Parathyroid adenoma (tissue), 2 donors: Measurements from ENCODE around the gene TTC13.

Experiments used
- H2AFZ ChIP-seq: fragments of 300-600 bp; sonication (generic); one replicate; pipeline ENCODE4 v1.7.0; 2017; ENCODE audit warnings: antibody characterized with exemption, mild to moderate bottlenecking
- H3K27ac ChIP-seq: fragments of 300-600 bp; sonication (generic); one replicate; pipeline ENCODE4 v1.7.0; 2017
- H3K27me3 ChIP-seq: fragments of 300-600 bp; sonication (generic); one replicate; pipeline ENCODE4 v1.7.0; 2017; ENCODE audit warnings: low read length; ENCODE audit not compliant: control insufficient read depth, insufficient read depth
- H3K36me3 ChIP-seq: fragments of 300-600 bp; sonication (generic); one replicate; pipeline ENCODE4 v1.7.0; 2017; ENCODE audit warnings: low read length; ENCODE audit not compliant: control insufficient read depth, insufficient read depth
- H3K4me1 ChIP-seq: fragments of 300-600 bp; sonication (generic); one replicate; pipeline ENCODE4 v1.7.0; 2017; ENCODE audit warnings: control low read depth
- H3K4me2 ChIP-seq: fragments of 300-600 bp; sonication (generic); one replicate; pipeline ENCODE4 v1.7.0; 2017; ENCODE audit warnings: low read length
- H3K4me3 ChIP-seq: fragments of 300-600 bp; sonication (generic); one replicate; pipeline ENCODE4 v1.7.0; 2017; ENCODE audit warnings: low read depth, low read length
- H3K79me2 ChIP-seq: fragments of 300-600 bp; sonication (generic); one replicate; pipeline ENCODE4 v1.7.0; 2017; ENCODE audit warnings: control low read depth
- H3K9ac ChIP-seq: fragments of 300-600 bp; sonication (generic); one replicate; pipeline ENCODE4 v1.7.0; 2017; ENCODE audit warnings: mild to moderate bottlenecking
- H3K9me3 ChIP-seq: fragments of 300-600 bp; sonication (generic); one replicate; pipeline ENCODE4 v1.7.0; 2017; ENCODE audit warnings: low read length; ENCODE audit not compliant: control insufficient read depth
- TF ChIP-seq, protein P1 (sequence below): fragments of 300-600 bp; sonication (generic); IDR thresholded peaks from one replicate; pipeline ENCODE4 v1.7.0; 2017; ENCODE audit warnings: antibody characterized with exemption, mild to moderate bottlenecking
- donor health status: primary hyperparathyroidism.

The TTC13 gene

GRCh38 chr1:230875370-230875769 is 103.3 kb downstream of the TTC13 start:
- no peak overlapping the region for H3K4me3 ChIP-seq
- no peaks in the 10 kb centered on the region for H3K4me1 ChIP-seq
- TF ChIP-seq, protein P1, sequence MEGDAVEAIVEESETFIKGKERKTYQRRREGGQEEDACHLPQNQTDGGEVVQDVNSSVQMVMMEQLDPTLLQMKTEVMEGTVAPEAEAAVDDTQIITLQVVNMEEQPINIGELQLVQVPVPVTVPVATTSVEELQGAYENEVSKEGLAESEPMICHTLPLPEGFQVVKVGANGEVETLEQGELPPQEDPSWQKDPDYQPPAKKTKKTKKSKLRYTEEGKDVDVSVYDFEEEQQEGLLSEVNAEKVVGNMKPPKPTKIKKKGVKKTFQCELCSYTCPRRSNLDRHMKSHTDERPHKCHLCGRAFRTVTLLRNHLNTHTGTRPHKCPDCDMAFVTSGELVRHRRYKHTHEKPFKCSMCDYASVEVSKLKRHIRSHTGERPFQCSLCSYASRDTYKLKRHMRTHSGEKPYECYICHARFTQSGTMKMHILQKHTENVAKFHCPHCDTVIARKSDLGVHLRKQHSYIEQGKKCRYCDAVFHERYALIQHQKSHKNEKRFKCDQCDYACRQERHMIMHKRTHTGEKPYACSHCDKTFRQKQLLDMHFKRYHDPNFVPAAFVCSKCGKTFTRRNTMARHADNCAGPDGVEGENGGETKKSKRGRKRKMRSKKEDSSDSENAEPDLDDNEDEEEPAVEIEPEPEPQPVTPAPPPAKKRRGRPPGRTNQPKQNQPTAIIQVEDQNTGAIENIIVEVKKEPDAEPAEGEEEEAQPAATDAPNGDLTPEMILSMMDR, result no peak
- H3K36me3 ChIP-seq, result no peaks in the 10 kb centered on the region
- H2AFZ ChIP-seq, result no peak overlapping the region
- H3K9ac ChIP-seq, result no peak overlapping the region
- no peaks in the 10 kb centered on the region for H3K79me2 ChIP-seq
- H3K4me2 ChIP-seq, result no peak overlapping the region
- H3K9me3 ChIP-seq, result no peaks in the 10 kb centered on the region
- H3K27ac ChIP-seq, result no peak overlapping the region
- no peaks in the 10 kb centered on the region for H3K27me3 ChIP-seq

DNA sequence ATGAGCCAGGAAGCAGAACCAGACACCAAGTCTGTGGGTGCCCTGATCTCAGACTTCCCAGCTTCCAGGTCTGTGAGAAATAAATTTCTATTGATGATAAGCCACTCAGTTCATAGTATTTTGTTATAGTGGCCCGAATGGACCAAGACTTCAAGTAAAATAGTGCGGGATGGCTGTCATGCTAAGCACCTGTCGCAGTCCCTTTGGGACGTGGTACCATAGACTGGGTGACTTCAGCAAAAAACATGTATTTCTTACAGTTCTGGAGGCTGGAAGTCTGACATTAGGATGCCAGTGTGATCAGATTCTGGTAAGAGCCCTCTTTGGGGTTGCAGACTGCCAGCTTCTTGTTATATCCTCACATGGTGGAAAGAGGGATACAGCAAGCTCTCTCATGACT is 107.7 kb downstream of the TTC13 start:
- Histone ChIP-seq H3K27me3 (no peaks in the 10 kb centered on the region), H2AFZ (no peak overlapping the region), H3K9ac (no peak overlapping the region), H3K79me2 (no peaks in the 10 kb centered on the region), H3K9me3 (no peaks in the 10 kb centered on the region), H3K4me2 (no peak overlapping the region), H3K27ac (no peak overlapping the region), H3K4me3 (no peak overlapping the region), H3K36me3 (no peaks in the 10 kb centered on the region), H3K4me1 (no peaks in the 10 kb centered on the region)
- TF ChIP-seq, protein P1, result no peak

DNA sequence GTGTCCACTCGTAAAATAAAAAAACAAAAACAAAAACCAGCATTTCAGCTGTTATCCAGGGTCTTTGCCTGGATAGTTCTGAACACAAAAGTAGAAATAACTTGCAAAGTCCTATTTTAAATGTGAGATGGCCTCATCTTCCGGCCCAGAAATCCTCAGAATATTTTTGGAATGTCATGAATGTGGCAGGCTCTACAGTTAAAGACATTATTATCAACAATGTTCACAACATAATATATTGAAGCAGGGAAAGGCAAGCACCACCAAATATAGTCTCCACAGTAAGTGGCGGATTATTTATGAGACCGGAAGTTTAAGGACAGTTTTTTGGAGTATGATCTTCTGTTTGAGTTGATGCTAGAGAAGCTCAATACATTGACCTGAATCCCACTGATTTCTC is 109.2 kb downstream of the TTC13 start:
- Histone ChIP-seq H3K27me3 (no peaks in the 10 kb centered on the region), H3K4me3 (peak overlapping the region; percentile 59), H3K4me1 (no peaks in the 10 kb centered on the region), H3K9ac (no peak overlapping the region), H3K4me2 (no peak overlapping the region), H2AFZ (peak overlapping the region; percentile 97), H3K36me3 (no peaks in the 10 kb centered on the region), H3K9me3 (no peaks in the 10 kb centered on the region), H3K27ac (no peak overlapping the region), H3K79me2 (no peaks in the 10 kb centered on the region)
- TF ChIP-seq, protein P1, result no peak

DNA sequence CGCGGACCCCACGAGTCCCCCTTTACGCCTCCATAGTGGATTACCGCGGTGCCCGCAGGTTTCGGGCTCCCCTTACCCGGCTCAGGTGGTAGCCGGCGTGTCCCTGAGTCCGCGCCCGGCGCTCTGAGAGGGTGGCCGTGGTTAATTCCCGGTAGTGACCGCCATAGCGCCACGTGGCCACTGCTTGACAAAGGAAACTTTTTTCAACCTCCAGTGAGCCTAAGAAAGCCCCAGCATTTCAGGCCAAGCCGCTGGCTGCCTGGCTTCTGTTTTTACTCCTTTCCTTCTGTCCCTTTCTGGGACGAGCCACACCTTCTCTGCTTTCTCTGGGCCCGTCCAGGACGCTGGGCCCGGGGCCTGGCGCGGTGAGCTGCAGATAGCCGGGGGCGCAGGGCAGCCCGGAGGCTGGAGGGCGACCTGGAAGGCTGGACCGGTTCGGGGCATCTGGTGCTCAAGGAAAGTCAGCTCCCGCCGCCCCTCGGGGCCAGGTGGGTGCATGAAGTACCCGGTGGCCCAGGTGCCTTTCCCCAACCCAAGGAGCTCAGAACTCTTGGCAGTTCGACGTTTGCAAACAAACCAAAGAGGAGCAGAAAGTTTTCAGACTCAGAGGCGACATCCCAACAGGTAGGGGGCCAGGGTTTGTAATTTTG is 109.8 kb downstream of the TTC13 start:
- no peaks in the 10 kb centered on the region for H3K4me1 ChIP-seq
- peak overlapping the region; percentile 59 for H3K4me3 ChIP-seq
- no peaks in the 10 kb centered on the region for H3K79me2 ChIP-seq
- H3K36me3 ChIP-seq, result no peaks in the 10 kb centered on the region
- H3K9me3 ChIP-seq, result no peaks in the 10 kb centered on the region
- H3K4me2 ChIP-seq, result peak overlapping the region; percentile 79
- peak overlapping the region; percentile 69 for H3K27ac ChIP-seq
- peak overlapping the region; percentile 97 for H2AFZ ChIP-seq
- no peak overlapping the region for H3K9ac ChIP-seq
- TF ChIP-seq, protein P1, result no peak
- H3K27me3 ChIP-seq, result no peaks in the 10 kb centered on the region
